Measurements from ENCODE around the gene PRR5L. TPM values are rescaled to one million over a fixed set of nuclear protein-coding genes. Genes with fewer than 3 reads are reported as not detected.
A peak's percentile ranks its signal among the peaks of the same experiment; 100 is the strongest.

Gene PRR5L
- total RNA-seq, 2 experiments from 2014 or later: 3.4 to 4.5 TPM

DNA sequence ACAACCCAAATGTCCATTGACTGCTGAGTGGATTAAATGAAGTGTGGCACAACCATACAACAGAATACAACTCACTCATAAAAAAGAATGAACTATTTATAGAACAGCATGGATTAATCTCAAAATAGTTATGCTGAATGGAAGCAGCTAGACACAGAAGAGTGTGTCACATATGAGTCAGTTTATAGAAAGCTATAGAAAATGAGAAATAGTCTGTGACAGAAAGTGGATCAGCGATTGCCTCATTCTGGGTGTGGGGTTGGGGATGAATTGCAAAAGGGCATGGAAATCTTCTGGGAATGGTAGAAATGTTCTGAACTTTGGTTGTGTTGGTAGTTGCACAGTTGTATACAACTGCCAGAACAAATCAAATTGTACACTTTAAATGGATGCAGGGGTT lies 37.4 kb downstream of the PRR5L start:
- no peak for ATAC-seq
- Mint-ChIP-seq H3K27me3 (ENCODE audit: low read depth) (peaks cover 34% of the 10 kb centered on the region), H3K36me3 (ENCODE audit: low read depth) (no peaks in the 10 kb centered on the region), H3K4me3 (no peak overlapping the region), H3K9me3 (ENCODE audit: insufficient read depth) (no peaks in the 10 kb centered on the region), H3K27ac (no peak overlapping the region), H3K4me1 (ENCODE audit: low read depth) (no peaks in the 10 kb centered on the region)
- DNase-seq: no peak
- CTCF ChIA-PET: interaction anchor here (1.8 kb wide), 1 partner anchor 145 kb away, joined by 4 read pairs; no protein-coding TSS in a partner anchor
- POLR2A ChIA-PET: no interaction called here

DNA sequence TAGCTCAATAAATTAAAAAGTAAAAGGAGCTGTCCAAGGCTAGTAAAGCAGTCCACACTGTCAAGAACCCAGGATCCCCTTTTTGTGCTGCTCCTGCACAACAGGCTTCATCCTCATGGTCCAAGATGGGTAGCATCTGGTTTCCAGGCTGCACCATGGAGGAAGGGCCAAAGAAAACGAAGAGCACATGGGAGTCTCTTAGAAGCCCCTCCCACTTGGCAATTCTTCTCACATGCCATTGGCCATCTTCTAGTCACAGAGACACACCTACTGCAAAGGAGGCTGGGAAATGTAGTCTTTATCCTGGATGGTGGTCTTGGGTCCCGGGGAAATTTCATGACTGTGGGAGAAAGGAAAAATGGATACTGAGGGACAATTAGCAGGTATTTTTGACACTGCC lies 37.8 kb downstream of the PRR5L start:
- DNase-seq: no peak
- POLR2A ChIA-PET: no interaction called here
- H3K4me3 Mint-ChIP-seq: no peak overlapping the region
- H3K4me1 Mint-ChIP-seq (ENCODE audit: low read depth): no peaks in the 10 kb centered on the region
- CTCF ChIA-PET: interaction anchor here (1.8 kb wide), 1 partner anchor 145 kb away, joined by 4 read pairs; no protein-coding TSS in a partner anchor
- no peak for ATAC-seq
- H3K36me3 Mint-ChIP-seq (ENCODE audit: low read depth): no peaks in the 10 kb centered on the region
- peaks cover 35% of the 10 kb centered on the region for H3K27me3 Mint-ChIP-seq (ENCODE audit: low read depth)
- no peaks in the 10 kb centered on the region for H3K9me3 Mint-ChIP-seq (ENCODE audit: insufficient read depth)
- no peak overlapping the region for H3K27ac Mint-ChIP-seq

DNA sequence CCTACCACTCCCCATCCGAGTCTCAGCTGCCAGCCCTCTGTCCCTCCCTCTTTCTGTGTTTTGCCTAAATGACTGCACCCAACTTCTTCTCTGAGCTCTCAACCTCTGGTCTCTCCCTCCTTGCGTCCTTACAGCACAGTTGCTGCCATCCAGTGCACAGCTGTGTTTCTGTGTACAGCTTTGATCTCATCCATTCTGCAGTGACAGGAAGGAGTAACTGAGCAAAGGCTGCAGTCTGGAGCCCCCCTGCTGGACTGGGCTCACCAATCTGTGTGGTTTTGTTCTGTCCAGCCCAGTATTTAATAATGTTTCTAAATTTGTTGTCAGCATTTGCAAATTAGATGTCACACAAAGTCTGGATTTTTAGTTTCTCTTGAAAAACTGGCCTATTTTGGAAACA lies 43.8 kb downstream of the PRR5L start:
- CTCF ChIA-PET: interaction anchor here (0.9 to 1.5 kb wide), 3 partner anchors 10 to 153 kb away, joined by 3 to 5 read pairs (median 3); no protein-coding TSS in a partner anchor
- Mint-ChIP-seq H3K36me3 (ENCODE audit: low read depth) (no peaks in the 10 kb centered on the region), H3K27ac (no peak overlapping the region), H3K4me1 (ENCODE audit: low read depth) (peaks cover 2% of the 10 kb centered on the region), H3K9me3 (ENCODE audit: insufficient read depth) (no peaks in the 10 kb centered on the region), H3K27me3 (ENCODE audit: low read depth) (peaks cover 49% of the 10 kb centered on the region), H3K4me3 (no peak overlapping the region)
- ATAC-seq: no peak
- DNase-seq: no peak
- POLR2A ChIA-PET: no interaction called here

DNA sequence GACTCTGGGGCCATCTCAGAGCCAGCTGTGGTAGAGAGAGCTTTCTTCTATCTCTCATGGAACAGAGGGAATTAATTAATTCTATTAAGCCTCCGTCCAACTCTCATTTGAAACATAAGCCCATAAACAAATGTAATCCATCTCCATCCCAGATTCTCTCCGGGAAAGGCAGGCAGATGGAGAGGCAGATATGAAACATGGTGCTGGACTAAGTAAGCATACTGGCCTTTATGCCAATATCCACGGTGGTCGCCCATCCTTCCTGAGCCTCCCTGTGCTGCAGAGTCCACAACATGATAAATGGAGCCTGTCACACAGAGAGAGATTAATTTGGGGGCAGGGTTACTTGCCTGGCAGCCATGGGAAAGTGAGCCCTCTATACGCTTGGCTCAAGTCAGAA lies 44.8 kb downstream of the PRR5L start:
- H3K4me1 Mint-ChIP-seq (ENCODE audit: low read depth): peaks cover 2% of the 10 kb centered on the region
- no peak overlapping the region for H3K4me3 Mint-ChIP-seq
- no peaks in the 10 kb centered on the region for H3K36me3 Mint-ChIP-seq (ENCODE audit: low read depth)
- H3K27me3 Mint-ChIP-seq (ENCODE audit: low read depth): peaks cover 47% of the 10 kb centered on the region
- DNase-seq: no peak
- POLR2A ChIA-PET: no interaction called here
- ATAC-seq: no peak
- H3K27ac Mint-ChIP-seq: no peak overlapping the region
- no peaks in the 10 kb centered on the region for H3K9me3 Mint-ChIP-seq (ENCODE audit: insufficient read depth)
- CTCF ChIA-PET: interaction anchor here (1.1 to 1.5 kb wide), 2 partner anchors 138 to 152 kb away, joined by 3 to 5 read pairs; no protein-coding TSS in a partner anchor

DNA sequence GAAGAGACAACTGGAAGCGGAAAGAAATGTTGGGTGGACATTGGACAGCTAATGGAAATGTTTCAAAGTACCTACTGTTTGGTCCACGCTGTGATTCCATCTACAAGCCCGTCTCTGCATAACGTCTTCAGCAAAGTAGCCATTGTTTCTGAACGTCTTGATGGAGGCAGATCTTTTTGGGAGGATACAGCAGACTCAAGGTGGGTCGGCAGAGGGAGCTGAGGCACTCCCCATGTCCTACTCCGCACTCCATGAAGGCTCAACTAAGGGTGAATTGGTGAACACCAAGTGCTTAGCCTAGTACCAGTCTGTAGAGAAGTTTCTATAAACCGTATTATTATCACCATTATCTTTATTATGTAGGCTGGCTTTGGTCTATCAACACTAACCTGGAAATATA lies 45.8 kb downstream of the PRR5L start:
- POLR2A ChIA-PET: no interaction called here
- ATAC-seq (no peak), DNase-seq (no peak)

DNA sequence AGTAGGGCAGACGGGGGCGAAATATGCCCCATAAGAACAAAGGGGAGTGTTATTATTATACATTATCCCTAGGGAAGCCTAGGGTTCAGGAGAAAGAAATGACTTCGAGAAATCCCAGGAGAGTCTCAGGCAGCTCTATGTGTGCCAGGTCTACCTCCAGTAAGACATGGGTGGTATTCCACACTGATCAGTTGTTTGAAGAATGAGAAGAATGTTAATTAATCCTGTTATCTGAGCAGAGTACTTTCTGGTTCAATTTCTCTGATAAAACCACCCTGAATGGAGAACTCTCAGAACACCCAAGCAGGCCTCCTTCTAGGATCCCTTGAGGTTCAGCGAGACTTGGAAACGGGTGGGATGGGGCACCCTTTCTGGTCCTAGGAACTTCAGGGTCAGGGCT lies 46.2 kb downstream of the PRR5L start:
- ChIA-PET CTCF (interaction anchor here (1.1 kb wide), 1 partner anchor 137 kb away, joined by 3 read pairs; no protein-coding TSS in a partner anchor), POLR2A (no interaction called here)
- H3K4me1 Mint-ChIP-seq (ENCODE audit: low read depth): peaks cover 2% of the 10 kb centered on the region
- ATAC-seq (no peak), DNase-seq (no peak)
- H3K9me3 Mint-ChIP-seq (ENCODE audit: insufficient read depth): no peaks in the 10 kb centered on the region
- no peak overlapping the region for H3K4me3 Mint-ChIP-seq
- H3K27me3 Mint-ChIP-seq (ENCODE audit: low read depth): peaks cover 45% of the 10 kb centered on the region
- H3K36me3 Mint-ChIP-seq (ENCODE audit: low read depth): no peaks in the 10 kb centered on the region
- no peak overlapping the region for H3K27ac Mint-ChIP-seq

More for the DNA sequence above, 45.8 kb downstream of the PRR5L start:
- H3K4me1 Mint-ChIP-seq (ENCODE audit: low read depth): peaks cover 2% of the 10 kb centered on the region
- no peaks in the 10 kb centered on the region for H3K9me3 Mint-ChIP-seq (ENCODE audit: insufficient read depth)
- peaks cover 46% of the 10 kb centered on the region for H3K27me3 Mint-ChIP-seq (ENCODE audit: low read depth)
- no peak overlapping the region for H3K27ac Mint-ChIP-seq
- H3K4me3 Mint-ChIP-seq: no peak overlapping the region
- no peaks in the 10 kb centered on the region for H3K36me3 Mint-ChIP-seq (ENCODE audit: low read depth)
- CTCF ChIA-PET: interaction anchor here (1.1 kb wide), 1 partner anchor 137 kb away, joined by 3 read pairs; no protein-coding TSS in a partner anchor

DNA sequence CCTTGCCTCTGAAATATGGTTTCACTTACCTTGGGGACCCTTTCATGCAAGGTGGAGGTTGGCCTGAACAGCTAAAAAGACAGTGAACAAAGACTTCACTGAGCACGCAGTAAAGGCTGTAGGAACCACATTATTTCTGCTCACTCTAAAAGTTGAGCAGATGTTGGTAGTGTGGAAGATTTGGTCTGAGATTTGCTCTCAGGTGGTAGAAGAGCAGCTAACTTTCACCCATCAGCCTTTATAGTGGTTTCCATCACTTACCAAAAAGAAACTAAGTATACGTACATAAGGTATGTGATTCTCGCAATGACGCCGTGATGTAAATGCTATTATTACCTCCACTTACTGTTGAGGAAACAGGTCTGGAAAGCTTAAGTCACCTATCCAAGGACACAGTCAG lies 47.3 kb downstream of the PRR5L start:
- Mint-ChIP-seq H3K27ac (no peak overlapping the region), H3K36me3 (ENCODE audit: low read depth) (no peaks in the 10 kb centered on the region), H3K9me3 (ENCODE audit: insufficient read depth) (no peaks in the 10 kb centered on the region), H3K4me1 (ENCODE audit: low read depth) (peaks cover 2% of the 10 kb centered on the region), H3K27me3 (ENCODE audit: low read depth) (peaks cover 46% of the 10 kb centered on the region), H3K4me3 (no peak overlapping the region)
- ChIA-PET POLR2A (no interaction called here), CTCF (interaction anchor here (0.9 kb wide), 2 partner anchors 51 to 149 kb away, joined by 3 to 4 read pairs; no protein-coding TSS in a partner anchor)
- peak; percentile 61 for ATAC-seq
- no peak for DNase-seq

DNA sequence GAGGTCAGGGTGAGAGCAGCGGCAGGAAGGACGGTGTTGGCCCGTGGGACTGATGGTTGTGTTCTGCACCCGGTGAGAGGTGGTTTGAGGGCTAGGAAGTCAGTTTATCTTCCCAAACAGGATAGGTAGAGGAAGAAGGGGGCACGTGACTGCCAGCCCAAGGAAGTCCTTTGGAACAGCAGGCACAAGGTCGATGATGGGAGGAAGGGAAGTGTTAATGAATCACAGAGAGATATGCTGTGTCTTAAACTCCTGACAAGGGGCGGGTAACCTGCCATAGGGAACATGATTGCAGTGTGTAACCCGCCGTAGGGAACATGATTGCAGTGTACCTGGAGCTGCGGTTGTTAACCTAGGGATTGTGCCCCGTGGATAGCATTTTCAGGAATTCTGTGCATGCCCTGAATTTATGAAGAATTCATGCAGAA lies 49.0 kb downstream of the PRR5L start:
- Mint-ChIP-seq H3K4me1 (ENCODE audit: low read depth) (peaks cover 2% of the 10 kb centered on the region), H3K27me3 (ENCODE audit: low read depth) (peaks cover 40% of the 10 kb centered on the region), H3K36me3 (ENCODE audit: low read depth) (no peaks in the 10 kb centered on the region), H3K27ac (no peak overlapping the region), H3K9me3 (ENCODE audit: insufficient read depth) (no peaks in the 10 kb centered on the region), H3K4me3 (no peak overlapping the region)
- CTCF ChIA-PET: no interaction called here
- ATAC-seq (no peak), DNase-seq (no peak)
- POLR2A ChIA-PET: no interaction called here

DNA sequence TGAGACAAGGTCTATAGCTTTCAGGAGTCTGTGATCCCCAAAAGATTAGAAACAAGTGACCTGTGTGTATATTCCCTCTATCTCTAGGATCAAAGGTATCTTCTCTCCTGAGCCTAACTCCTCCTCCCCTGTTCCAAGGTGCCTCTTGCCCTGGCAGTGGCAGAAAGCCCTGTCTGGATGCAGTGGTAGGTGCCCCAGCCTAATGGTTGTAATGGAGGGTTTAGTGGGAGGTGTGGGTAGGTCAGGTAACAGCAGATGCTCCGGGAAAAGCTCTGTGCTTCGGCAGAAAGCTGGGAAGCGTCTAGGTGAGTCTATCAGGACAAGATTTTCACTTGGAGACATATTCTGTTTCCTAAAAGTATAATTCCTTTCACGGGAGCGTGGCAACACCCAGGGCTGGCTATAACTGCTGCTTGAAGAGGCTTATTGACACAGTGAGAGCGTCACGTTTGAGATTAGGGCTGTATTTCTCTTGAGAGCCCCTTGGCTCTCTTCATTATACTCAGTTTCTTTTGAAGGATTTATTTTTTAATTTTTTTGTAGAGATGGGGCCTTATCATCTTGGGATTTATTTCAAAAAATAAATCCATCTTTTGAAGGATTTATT lies 49.5 kb downstream of the PRR5L start:
- no peak for ATAC-seq

DNA sequence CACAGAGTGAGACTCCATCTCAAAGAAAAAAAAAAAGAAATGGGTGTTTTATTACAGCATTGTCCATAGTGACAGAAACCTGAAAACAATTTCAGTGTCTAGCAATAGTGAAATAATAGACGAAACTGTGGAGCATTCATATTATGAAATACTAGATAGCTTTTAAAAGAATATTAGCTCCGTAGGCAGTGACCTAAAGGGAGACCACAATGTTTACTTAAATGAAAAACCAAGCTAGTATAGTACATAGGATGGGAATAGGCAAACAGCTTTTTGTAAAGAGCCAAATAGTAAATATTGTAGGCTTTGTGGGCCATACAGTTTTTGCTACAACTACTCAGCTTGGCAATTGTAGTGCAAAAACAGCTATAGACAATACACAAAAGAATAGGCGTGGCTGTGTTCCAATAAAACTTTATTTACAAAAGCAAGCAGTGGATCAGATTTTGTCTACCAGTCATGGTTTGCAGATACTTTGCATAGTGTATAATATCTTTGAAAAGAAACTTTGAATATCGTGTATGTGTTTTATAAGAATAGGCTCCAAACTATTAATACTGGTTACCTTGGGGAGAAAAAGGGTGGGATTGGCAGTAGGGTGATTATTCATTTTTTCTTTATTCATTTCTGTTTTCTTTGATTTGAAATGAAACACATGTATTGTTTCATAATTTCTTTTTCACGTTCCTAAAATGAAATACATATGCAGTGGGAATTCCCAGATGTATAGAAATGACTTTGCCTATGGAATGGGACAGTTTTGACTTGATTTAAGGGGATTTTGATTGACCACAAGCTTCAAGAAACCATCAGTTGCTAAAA lies 50.7 kb downstream of the PRR5L start:
- no peaks in the 10 kb centered on the region for H3K9me3 Mint-ChIP-seq (ENCODE audit: insufficient read depth)
- DNase-seq (no peak), ATAC-seq (no peak)
- ChIA-PET CTCF (interaction anchor here (2.6 kb wide), 1 partner anchor 55 kb away, joined by 9 read pairs; no protein-coding TSS in a partner anchor), POLR2A (no interaction called here)
- H3K4me1 Mint-ChIP-seq (ENCODE audit: low read depth): peaks cover 3% of the 10 kb centered on the region
- no peak overlapping the region for H3K27ac Mint-ChIP-seq
- H3K4me3 Mint-ChIP-seq: no peak overlapping the region
- no peaks in the 10 kb centered on the region for H3K36me3 Mint-ChIP-seq (ENCODE audit: low read depth)
- H3K27me3 Mint-ChIP-seq (ENCODE audit: low read depth): peaks cover 37% of the 10 kb centered on the region

More for the DNA sequence above, 49.5 kb downstream of the PRR5L start:
- H3K4me1 Mint-ChIP-seq (ENCODE audit: low read depth): peaks cover 2% of the 10 kb centered on the region
- H3K4me3 Mint-ChIP-seq: no peak overlapping the region
- ChIA-PET CTCF (no interaction called here), POLR2A (no interaction called here)
- no peaks in the 10 kb centered on the region for H3K9me3 Mint-ChIP-seq (ENCODE audit: insufficient read depth)
- no peak overlapping the region for H3K27ac Mint-ChIP-seq
- H3K27me3 Mint-ChIP-seq (ENCODE audit: low read depth): peaks cover 39% of the 10 kb centered on the region
- no peaks in the 10 kb centered on the region for H3K36me3 Mint-ChIP-seq (ENCODE audit: low read depth)
- no peak for DNase-seq

DNA sequence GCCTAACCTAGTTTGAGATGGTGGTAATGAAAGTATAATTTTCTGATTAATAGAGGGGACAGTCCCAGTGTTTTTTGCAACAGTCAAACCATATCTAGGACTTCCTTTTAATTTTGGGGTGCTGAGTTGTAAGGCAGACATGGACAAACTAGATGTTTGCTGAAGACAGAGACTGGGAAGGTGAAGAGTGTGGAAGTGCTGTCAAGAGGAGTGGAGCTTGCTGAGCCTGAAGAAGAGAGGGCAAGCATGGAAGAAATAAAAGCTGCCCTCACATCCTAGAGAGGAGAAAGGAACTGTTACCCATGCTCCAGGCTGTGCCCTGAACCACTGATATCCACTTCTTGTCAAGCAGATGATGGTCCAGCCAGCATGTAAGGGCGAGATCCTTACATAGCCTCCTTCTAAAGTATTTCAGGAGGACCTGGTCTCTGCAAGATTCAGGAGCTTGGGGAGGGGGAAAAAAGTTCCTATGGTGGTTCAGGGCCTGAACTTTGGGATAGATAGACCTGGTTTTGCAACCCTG lies 51.4 kb downstream of the PRR5L start:
- no peak overlapping the region for H3K4me3 Mint-ChIP-seq
- H3K9me3 Mint-ChIP-seq (ENCODE audit: insufficient read depth): no peaks in the 10 kb centered on the region
- DNase-seq (no peak), ATAC-seq (no peak)
- H3K36me3 Mint-ChIP-seq (ENCODE audit: low read depth): no peaks in the 10 kb centered on the region
- ChIA-PET CTCF (interaction anchor here (1.0 to 2.6 kb wide), 2 partner anchors 55 to 131 kb away, joined by 3 to 9 read pairs; no protein-coding TSS in a partner anchor), POLR2A (no interaction called here)
- H3K27ac Mint-ChIP-seq: no peak overlapping the region
- H3K27me3 Mint-ChIP-seq (ENCODE audit: low read depth): peaks cover 36% of the 10 kb centered on the region
- peaks cover 9% of the 10 kb centered on the region for H3K4me1 Mint-ChIP-seq (ENCODE audit: low read depth)
